ENCODE data around the gene EFHC2. TPM values are rescaled to one million over a fixed set of nuclear protein-coding genes. Genes with fewer than 3 reads are reported as not detected.
"Not testable (repeated sequence)": the region's sequence is repeated elsewhere in the genome, so short reads cannot be mapped to it uniquely, and the experiment has no call there.

EFHC2 gene
- total RNA-seq, 4 donors from 2014 or later, result 4.7 to 8.6 (median 5.9) TPM

DNA sequence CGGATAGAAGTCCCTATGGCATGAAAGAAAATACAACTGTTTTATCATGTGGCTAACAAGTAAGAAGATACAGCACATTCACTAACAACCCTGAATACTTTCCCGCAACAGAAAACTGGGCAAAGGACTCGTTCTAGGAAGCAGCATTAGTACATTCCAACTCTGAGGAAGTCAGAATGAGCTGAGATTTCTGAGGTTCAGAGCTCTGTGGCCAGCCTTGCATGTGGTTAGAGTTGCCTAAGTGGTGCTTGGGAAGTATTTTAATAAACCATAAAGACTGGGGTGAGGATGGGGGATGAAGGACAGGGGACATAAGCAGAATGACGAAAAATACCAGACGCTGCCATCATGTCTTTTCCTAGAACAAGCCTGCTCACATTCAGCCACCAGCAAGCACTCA is 82.2 kb downstream of the EFHC2 start:
- Histone ChIP-seq H3K36me3 (no peaks in the 10 kb centered on the region), H3K27me3 (no peaks in the 10 kb centered on the region), H3K4me1 (no peaks in the 10 kb centered on the region), H3K27ac (no peak overlapping the region), H3K9me3 (no peaks in the 10 kb centered on the region), H3K4me3 (replicated peaks in 1 of 3) (no peak overlapping the region)
- no peak for DNase-seq
- 88 to 89% methylated on average over 5 of the region's 5 CpGs for WGBS, 2 donors
- TF ChIP-seq, protein P1, sequence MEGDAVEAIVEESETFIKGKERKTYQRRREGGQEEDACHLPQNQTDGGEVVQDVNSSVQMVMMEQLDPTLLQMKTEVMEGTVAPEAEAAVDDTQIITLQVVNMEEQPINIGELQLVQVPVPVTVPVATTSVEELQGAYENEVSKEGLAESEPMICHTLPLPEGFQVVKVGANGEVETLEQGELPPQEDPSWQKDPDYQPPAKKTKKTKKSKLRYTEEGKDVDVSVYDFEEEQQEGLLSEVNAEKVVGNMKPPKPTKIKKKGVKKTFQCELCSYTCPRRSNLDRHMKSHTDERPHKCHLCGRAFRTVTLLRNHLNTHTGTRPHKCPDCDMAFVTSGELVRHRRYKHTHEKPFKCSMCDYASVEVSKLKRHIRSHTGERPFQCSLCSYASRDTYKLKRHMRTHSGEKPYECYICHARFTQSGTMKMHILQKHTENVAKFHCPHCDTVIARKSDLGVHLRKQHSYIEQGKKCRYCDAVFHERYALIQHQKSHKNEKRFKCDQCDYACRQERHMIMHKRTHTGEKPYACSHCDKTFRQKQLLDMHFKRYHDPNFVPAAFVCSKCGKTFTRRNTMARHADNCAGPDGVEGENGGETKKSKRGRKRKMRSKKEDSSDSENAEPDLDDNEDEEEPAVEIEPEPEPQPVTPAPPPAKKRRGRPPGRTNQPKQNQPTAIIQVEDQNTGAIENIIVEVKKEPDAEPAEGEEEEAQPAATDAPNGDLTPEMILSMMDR (IDR thresholded peaks at IDR 0.05), result no peak
- no peak for TF ChIP-seq POLR2A (IDR thresholded peaks at IDR 0.05)
- intact Hi-C loops (cut with DNase I), result no loop called here

DNA sequence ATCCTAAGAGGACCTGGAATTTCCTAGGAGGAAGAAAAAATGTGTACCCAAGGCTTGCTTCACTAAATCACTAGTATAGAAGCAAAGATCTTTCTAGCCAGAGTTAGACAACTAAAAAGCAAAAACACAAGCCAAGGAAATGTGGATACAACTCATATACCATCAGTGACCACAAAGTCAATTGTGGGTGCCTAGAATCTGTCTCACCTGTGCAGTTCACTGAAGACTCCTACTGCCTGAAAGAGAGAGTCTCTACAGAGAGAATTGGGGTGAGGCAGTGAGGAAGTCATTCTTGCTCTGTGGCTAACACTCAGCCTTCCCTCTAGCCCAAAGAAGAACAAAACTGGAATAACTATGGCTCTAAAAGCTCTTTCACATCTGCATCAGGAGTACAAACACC is 82.9 kb downstream of the EFHC2 start:
- TF ChIP-seq, protein P1 (IDR thresholded peaks at IDR 0.05), result no peak
- no peak for TF ChIP-seq POLR2A (IDR thresholded peaks at IDR 0.05)
- no peaks in the 10 kb centered on the region for H3K36me3 ChIP-seq
- no peak overlapping the region for H3K27ac ChIP-seq
- H3K4me1 ChIP-seq, result no peaks in the 10 kb centered on the region
- intact Hi-C loops (cut with DNase I), result no loop called here
- no peak for DNase-seq
- no peaks in the 10 kb centered on the region for H3K27me3 ChIP-seq
- no peaks in the 10 kb centered on the region for H3K9me3 ChIP-seq
- H3K4me3 ChIP-seq (replicated peaks in 1 of 3), result no peak overlapping the region

DNA sequence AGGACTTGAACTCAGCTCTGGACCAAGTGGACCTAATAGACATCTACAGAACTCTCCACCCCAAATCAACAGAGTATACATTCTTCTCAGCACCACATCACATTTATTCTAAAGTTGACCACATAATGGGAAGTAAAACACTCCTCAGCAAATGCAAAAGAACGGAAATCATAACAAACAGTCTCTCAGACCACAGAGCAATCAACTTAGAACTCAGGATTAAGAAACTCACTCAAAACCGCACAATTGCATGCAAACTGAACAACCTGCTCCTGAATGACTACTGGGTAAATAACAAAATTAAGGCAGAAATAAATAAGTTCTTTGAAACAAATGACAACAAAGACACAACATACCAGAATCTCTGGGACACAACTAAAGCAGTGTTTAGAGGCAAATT is 87.7 kb downstream of the EFHC2 start:
- 85 to 92% methylated on average over 2 of the region's 2 CpGs for WGBS, 2 donors
- intact Hi-C loops (cut with DNase I); H3K9me3 ChIP-seq; DNase-seq; H3K4me3 ChIP-seq (replicated peaks in 1 of 3); H3K27ac ChIP-seq; H3K36me3 ChIP-seq; H3K27me3 ChIP-seq: not testable (repeated sequence)
- H3K4me1 ChIP-seq, result peaks cover 0 to 12% of the 10 kb centered on the region in 2 donors

DNA sequence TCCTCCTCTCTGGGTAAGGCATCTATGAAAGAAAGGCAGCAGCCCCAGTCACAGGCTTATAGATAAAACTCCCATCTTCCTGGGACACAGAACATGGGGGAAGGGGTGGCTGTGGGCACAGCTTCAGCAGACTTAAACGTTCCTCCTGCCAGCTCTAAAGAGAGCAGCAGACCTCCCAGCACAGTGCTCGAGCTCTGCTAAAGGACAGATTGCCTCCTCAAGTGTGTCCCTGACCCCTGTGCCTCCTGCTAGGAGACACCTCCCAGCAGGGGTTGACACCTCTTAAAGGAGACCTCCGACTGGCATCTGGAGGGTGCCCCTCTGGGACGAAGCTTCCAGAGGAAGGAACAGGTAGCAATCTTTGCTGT is 89.9 kb downstream of the EFHC2 start:
- Histone ChIP-seq H3K36me3 (no peaks in the 10 kb centered on the region), H3K27ac (peak overlapping the region in 2 of 3 donors; percentile 50 to 55), H3K4me1 (peaks cover 0 to 12% of the 10 kb centered on the region in 2 donors), H3K27me3 (no peaks in the 10 kb centered on the region), H3K9me3 (no peaks in the 10 kb centered on the region), H3K4me3 (replicated peaks in 1 of 3) (no peak overlapping the region)
- intact Hi-C loops (cut with DNase I), result no loop called here
- 0 to 38% methylated on average over 1 of the region's 4 CpGs for WGBS, 2 donors
- TF ChIP-seq, protein P1 (IDR thresholded peaks at IDR 0.05), result no peak
- no peak for TF ChIP-seq POLR2A (IDR thresholded peaks at IDR 0.05)
- DNase-seq, result no peak

DNA sequence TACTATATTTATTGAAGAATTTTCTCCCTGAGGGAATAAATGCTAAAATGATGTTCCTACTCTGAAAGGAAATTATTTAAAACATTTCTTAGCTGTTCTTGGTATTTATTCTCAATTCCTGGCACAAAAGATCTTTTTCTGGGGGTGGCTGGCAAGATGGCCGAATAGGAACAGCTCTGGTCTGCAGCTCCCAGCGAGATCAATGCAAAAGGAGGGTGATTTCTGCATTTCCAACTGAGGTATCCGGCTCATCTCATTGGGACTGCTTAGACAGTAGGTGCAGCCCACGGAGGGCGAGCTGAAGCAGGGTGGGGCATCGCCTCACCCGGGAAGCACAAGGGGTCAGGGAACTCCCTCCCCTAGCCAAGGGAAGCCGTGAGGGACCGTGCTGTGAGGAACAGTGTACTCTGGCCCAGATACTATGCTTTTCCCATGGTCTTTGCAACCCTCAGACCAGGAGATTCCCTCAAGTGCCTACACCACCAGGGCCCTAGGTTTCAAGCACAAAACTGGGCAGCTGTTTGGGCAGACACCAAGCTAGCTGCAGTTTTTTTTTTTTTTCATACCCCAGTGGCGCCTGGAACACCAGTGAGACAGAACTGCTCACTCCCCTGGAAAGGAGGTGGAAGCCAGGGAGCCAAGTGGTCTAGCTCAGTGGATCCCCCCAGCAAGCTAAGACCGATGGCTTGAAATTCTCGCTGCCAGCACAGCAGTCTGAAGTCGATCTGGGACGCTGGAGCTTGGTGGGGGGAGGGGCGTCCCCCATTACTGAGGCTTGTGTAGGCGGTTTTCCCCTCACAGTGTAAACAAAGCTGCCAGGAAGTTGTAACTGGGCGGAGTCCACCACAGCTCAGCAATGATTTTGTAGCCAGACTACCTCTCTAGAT is 90.5 kb downstream of the EFHC2 start:
- 48 to 66% methylated on average over 4 to 8 of the region's 17 CpGs for WGBS, 2 donors
- H3K9me3 ChIP-seq; intact Hi-C loops (cut with DNase I); H3K27me3 ChIP-seq; H3K4me3 ChIP-seq (replicated peaks in 1 of 3); H3K36me3 ChIP-seq: not testable (repeated sequence)
- peak; percentile 73 to 79 for DNase-seq
- H3K4me1 ChIP-seq, result peaks cover 0 to 12% of the 10 kb centered on the region in 2 donors
- peak in 1 of 2 donors; percentile 26 for TF ChIP-seq POLR2A (IDR thresholded peaks at IDR 0.05)
- peak overlapping the region; percentile 47 to 55 (median 50) for H3K27ac ChIP-seq

DNA sequence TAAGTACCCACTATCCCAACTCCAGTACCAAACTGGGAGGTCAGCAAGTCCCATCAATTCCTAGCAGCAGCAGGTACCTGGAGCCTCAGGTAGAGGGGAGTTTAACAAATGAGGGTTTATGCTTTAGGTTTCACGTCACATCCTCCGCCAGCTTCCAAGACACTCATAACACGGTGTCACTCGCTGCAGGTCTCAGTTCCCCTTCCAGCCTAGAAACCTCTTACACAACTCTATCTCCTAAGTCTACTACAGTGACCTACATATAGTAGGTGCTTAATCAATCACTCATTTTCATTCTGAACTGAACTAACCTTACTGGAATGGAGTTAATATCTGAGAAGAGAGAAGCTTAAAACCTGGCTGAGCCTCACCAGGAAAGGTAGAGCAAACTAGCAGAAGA is 96.0 kb downstream of the EFHC2 start:
- DNase-seq, result no peak
- Histone ChIP-seq H3K36me3 (no peaks in the 10 kb centered on the region), H3K27me3 (no peaks in the 10 kb centered on the region), H3K4me3 (replicated peaks in 1 of 3) (no peak overlapping the region), H3K4me1 (no peaks in the 10 kb centered on the region), H3K9me3 (no peaks in the 10 kb centered on the region), H3K27ac (no peak overlapping the region)
- intact Hi-C loops (cut with DNase I), result no loop called here
- TF ChIP-seq, protein P1 (IDR thresholded peaks at IDR 0.05), result no peak
- TF ChIP-seq POLR2A (IDR thresholded peaks at IDR 0.05), result no peak
- 90 to 98% methylated on average over 4 of the region's 4 CpGs for WGBS, 2 donors

All from thyroid gland (tissue), 4 donors.